Loucy (cell line): ENCODE results near the gene SNX8.

Experiments used
- CTCF ChIP-seq: fragments of 200-600 bp; sonication (generic); conservative IDR thresholded peaks from 2 replicates; pipeline ENCODE4 v1.5.1; 2014; ENCODE audit warnings: mild to moderate bottlenecking, antibody characterized with exemption, low read length
- EZH2phosphoT487 ChIP-seq: fragments of 200-600 bp; IDR thresholded peaks from 2 replicates; pipeline ENCODE4 v1.6.1; 2018; ENCODE audit warnings: antibody characterized with exemption, mild to moderate bottlenecking, moderate library complexity, borderline replicate concordance

- TF ChIP-seq CTCF: no peak
- no peak for TF ChIP-seq EZH2phosphoT487
These were observed 110.4 kb downstream of the SNX8 start for GRCh38 chr7:2203766-2204300.
